Muscle of back (tissue), 13 donors: ENCODE measurements around the gene INTS4. TPM values are rescaled to one million over a fixed set of nuclear protein-coding genes. Genes with fewer than 3 reads are reported as not detected.
"Not testable (repeated sequence)": the region's sequence is repeated elsewhere in the genome, so short reads cannot be mapped to it uniquely, and the experiment has no call there.

Source experiments
- DNase-seq, 3 donors: peaks; one replicate each; pipeline versions ENCODE4 v3.0.0 to v3.0.0-alpha.2; 2013
- long read RNA-seq, 9 donors: transcript quantifications; one replicate each; lab custom pipeline, GENCODE V29; 2026
- polyA plus RNA-seq, 10 donors: library from polyadenylated mRNA; unstranded; fragments of 120-200 nt; gene quantifications; one replicate each; pipeline ENCODE4 v1.2.1, GENCODE V29; 2013; ENCODE audit not compliant: insufficient read length in 10 of 10

The INTS4 gene
- polyA plus RNA-seq: 10 to 100 TPM; 16.4 to 32.8 (median 25.3) TPM
- long read RNA-seq, donor 1, partial matches to known transcripts: 0 of 3 reads
- long read RNA-seq, donor 1, other reads (novel, unspliced or antisense): 0 of 3 reads
- long read RNA-seq, donor 2, partial matches to known transcripts: 0 of 1 reads
- long read RNA-seq, donor 2, other reads (novel, unspliced or antisense): 0 of 1 reads
- long read RNA-seq, donor 3: 0 reads
- long read RNA-seq, donor 4: 0 reads
- long read RNA-seq, donor 5, partial matches to known transcripts: 0 of 1 reads
- long read RNA-seq, donor 5, other reads (novel, unspliced or antisense): 0 of 1 reads
- long read RNA-seq, donor 6: 0 reads
- long read RNA-seq, donor 7, partial matches to known transcripts: 0 of 3 reads
- long read RNA-seq, donor 7, other reads (novel, unspliced or antisense): 0 of 3 reads
- long read RNA-seq, donor 8: 0 reads
- long read RNA-seq, donor 9: 0 reads

GRCh38 chr11:77994434-77995362 is at the start of gene INTS4:
INTS4 (minus strand) TSS chr11:77994668; CDS start chr11:77994643, 25 bp downstream.
- DNase-seq: peak; percentile 99 to 100 (median 100)

- no peak for DNase-seq
Measured at GRCh38 chr11:78041843-78042440, 47.5 kb upstream of the INTS4 start.

GRCh38 chr11:78041380-78041719 is 46.9 kb upstream of the INTS4 start:
- DNase-seq: not testable (repeated sequence)

GRCh38 chr11:78040691-78041379 is 46.4 kb upstream of the INTS4 start:
- DNase-seq: no peak

- DNase-seq: peak; percentile 44 to 81 (median 68)
Measured at GRCh38 chr11:78039919-78040671, 45.6 kb upstream of the INTS4 start.

- DNase-seq: no peak
Measured at GRCh38 chr11:78039391-78039918, 45.0 kb upstream of the INTS4 start.

- DNase-seq: no peak
Measured at GRCh38 chr11:78038697-78039313, 44.3 kb upstream of the INTS4 start.

- DNase-seq: no peak
Measured at GRCh38 chr11:78037825-78038620, 43.6 kb upstream of the INTS4 start.

- DNase-seq: no peak
Measured at GRCh38 chr11:78037056-78037455, 42.6 kb upstream of the INTS4 start.

- DNase-seq: no peak
Measured at GRCh38 chr11:78036313-78036712, 41.8 kb upstream of the INTS4 start.

- no peak for DNase-seq
Measured at GRCh38 chr11:78034623-78035022, 40.2 kb upstream of the INTS4 start.

GRCh38 chr11:78033040-78033439 is 38.6 kb upstream of the INTS4 start:
- DNase-seq: no peak

- DNase-seq: no peak
Measured at GRCh38 chr11:78032090-78032489, 37.6 kb upstream of the INTS4 start.

GRCh38 chr11:78031629-78032028 is 37.2 kb upstream of the INTS4 start:
- DNase-seq: no peak

- DNase-seq: peak; percentile 74 to 90 (median 85)
Measured at GRCh38 chr11:78030429-78031325, 36.2 kb upstream of the INTS4 start.

GRCh38 chr11:78028423-78028822 is 34.0 kb upstream of the INTS4 start:
- DNase-seq: not testable (repeated sequence)

- no peak for DNase-seq
Measured at GRCh38 chr11:78027759-78028158, 33.3 kb upstream of the INTS4 start.

GRCh38 chr11:78025378-78025777 is 30.9 kb upstream of the INTS4 start:
- DNase-seq: no peak
